ENCODE measurements around the gene CCER1.

- TF ChIP-seq, protein P1, sequence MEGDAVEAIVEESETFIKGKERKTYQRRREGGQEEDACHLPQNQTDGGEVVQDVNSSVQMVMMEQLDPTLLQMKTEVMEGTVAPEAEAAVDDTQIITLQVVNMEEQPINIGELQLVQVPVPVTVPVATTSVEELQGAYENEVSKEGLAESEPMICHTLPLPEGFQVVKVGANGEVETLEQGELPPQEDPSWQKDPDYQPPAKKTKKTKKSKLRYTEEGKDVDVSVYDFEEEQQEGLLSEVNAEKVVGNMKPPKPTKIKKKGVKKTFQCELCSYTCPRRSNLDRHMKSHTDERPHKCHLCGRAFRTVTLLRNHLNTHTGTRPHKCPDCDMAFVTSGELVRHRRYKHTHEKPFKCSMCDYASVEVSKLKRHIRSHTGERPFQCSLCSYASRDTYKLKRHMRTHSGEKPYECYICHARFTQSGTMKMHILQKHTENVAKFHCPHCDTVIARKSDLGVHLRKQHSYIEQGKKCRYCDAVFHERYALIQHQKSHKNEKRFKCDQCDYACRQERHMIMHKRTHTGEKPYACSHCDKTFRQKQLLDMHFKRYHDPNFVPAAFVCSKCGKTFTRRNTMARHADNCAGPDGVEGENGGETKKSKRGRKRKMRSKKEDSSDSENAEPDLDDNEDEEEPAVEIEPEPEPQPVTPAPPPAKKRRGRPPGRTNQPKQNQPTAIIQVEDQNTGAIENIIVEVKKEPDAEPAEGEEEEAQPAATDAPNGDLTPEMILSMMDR (IDR thresholded peaks at IDR 0.05; ENCODE audit: insufficient read depth, low read depth, low read length), result no peak
- TF ChIP-seq EZH2 (IDR thresholded peaks at IDR 0.05; ENCODE audit: insufficient read depth, low read length), result no peak
Measured at GRCh38 chr12:90959032-90959431, 4.1 kb upstream of the CCER1 start.

Measured in astrocyte (in vitro differentiated cells and primary cell).